ENCODE data around the gene RAB24.

- TF ChIP-seq CTCF (conservative IDR thresholded peaks at IDR 0.05 in 1 of 2, IDR thresholded peaks at IDR 0.05 in 1 of 2; ENCODE audit: extremely low read depth in 1 of 2, insufficient read depth in 1 of 2, low read depth in 1 of 2, low read length in 2 of 2) (no peak), EZH2 (IDR thresholded peaks at IDR 0.05; ENCODE audit: borderline replicate concordance, low read length) (no peak)
Observed at GRCh38 chr5:177350776-177351391, 47.4 kb upstream of the RAB24 start.

All from mammary epithelial cell (primary cell).